Brain pericyte (primary cell): Measurements from ENCODE around the gene PRSS56.
"Not testable (repeated sequence)": the region's sequence is repeated elsewhere in the genome, so short reads cannot be mapped to it uniquely, and the experiment has no call there.

Experiments used
- DNase-seq: peaks from one replicate; pipeline ENCODE4 v3.0.0-alpha.2; 2012; ENCODE audit warnings: low read depth, low spot score

PRSS56 gene

DNA sequence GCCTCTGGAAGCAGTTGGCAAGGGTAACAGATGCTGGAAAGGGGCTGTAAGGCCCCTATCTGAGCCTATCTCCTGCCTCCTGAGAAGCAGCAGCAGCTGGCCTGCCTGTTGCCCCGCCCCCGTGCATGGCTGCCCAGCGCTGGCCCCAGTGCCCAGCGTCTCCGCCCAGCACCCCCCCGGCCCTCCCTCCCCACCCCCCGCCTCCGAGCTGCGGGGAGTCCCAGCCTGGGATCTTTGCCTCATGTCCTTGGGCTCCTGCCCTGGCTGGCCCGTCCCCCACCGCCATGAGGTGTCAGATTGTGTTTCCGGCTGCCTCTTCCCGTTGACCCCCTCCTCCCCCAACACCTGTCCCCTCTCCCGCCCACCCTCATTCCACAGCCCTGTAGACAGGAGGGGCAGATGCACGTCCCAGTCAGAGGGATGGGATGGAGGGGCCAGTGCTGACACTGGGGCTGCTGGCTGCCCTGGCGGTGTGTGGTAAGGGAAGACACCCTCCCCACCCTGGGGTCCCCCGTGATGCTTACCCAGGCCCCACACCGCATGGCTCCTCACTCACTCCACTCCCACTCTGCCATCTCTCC is 5.7 kb downstream of the PRSS56 start, which contains the start of gene CHRND:
Gene CHRND, plus strand, starts transcription at position 370 of the 581 bp plus-strand sequence. Its CDS starts 56 bp downstream, at position 426.
- no peak for DNase-seq

DNA sequence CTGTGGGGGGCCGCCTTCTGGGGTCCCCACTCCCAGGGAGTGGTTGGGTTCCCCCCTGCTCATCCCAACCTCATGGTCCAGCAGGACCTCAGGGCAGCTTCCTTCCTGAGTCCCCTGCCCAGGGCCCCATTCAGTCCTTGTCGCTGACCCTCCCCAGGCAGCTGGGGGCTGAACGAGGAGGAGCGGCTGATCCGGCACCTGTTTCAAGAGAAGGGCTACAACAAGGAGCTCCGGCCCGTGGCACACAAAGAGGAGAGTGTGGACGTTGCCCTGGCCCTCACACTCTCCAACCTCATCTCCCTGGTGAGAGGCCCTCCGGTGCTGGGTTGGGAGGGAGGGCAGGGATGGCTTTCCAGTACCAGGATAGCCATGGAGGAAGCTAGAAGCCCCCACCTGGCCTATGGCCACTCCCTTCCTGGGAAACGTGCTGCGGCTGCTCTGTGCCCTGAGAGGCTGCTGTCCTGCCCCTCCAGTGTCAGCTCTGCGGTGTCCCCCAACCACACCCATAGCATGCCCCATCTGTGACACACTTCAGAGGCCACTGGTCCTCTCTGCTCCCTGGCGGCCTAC is 6.3 kb downstream of the PRSS56 start:
- no peak for DNase-seq

DNA sequence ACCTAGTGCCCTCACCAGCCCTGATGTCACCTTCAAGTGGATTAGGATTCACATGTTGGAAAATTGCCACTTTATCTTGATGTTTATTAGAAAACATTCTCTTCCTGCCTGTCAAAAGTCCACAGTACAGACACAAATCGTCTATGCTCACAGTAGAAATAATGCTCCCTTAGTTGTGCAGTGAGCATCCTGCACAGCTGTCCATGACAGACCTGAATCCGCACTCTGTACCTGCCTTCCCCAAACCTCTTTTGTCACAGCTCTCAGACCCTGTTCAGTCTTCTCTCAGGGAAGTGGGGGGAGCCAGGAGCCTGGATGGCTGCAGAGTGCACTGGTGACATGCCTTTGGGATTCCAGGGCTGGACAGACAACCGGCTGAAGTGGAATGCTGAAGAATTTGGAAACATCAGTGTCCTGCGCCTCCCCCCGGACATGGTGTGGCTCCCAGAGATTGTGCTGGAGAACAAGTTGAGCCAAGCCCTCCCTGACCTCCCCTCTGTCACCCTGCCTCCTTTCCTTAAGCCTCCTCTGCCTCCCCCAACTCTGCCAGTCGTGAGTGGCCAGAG is 7.8 kb downstream of the PRSS56 start:
- no peak for DNase-seq

DNA sequence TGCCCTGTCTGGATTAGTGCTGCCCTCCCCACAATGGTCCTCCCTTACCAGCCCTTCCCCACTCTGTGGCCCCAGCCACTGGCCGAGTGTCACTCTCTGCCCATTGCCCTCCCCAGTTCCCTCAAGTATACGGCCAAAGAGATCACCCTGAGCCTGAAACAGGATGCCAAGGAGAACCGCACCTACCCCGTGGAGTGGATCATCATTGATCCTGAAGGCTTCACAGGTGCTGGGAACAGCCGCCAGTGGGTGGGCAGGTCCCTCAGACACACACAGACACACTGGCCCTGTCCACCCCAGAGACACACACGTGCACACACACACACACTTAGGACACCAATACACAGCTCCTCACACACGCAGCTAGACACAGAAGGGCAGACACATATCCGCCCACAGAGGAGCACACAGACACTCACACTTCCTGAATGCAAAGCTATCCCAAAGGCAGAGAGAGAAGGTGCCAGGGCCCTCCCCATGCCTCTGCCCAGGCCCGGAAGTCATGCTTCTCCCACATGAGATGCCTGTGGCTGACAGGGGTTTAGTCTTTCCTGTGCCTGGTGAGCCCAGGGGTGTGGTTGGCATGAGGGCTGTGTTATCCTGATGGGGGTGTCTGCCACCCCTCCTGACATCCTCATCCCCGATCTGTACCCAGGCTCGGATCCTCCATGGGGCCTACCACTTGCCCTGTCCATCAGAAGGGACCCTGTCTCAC is 8.7 kb downstream of the PRSS56 start:
- no peak for DNase-seq

- no peak for DNase-seq
Measured at GRCh38 chr2:232529806-232530547, 9.8 kb downstream of the PRSS56 start.

DNA sequence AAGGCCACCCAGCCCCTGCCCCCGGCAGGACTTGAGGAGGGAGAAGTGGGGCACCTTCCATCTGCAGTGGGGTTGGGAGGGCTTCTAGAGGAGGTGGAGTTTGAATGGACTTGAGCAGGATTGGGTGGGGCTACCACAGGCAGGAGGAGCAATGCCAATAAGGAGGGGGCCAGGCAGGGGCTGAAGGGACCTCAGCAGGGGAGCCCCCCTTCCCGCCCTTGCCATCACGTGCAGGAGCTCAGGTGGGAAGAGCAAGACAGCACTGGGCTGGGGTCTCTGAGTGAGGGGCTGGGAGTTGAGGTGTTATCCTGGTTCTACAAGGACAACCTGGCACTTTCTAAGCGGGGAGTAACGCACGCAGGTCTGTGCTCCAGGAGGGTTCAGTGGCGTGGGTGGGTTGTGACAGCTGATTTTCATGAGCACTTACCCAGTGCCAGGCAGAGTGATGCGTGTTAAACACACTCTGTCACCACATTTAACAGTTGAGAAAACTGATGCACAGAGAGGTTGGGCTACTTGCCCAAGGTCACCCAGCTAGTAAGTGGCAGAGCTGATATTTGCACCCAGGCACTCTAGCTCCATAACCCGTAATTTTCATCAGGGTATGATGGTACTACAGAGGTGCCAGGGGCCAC is 10.6 kb downstream of the PRSS56 start:
- no peak for DNase-seq

- no peak for DNase-seq
Measured at GRCh38 chr2:232532419-232532818, 12.2 kb downstream of the PRSS56 start.

DNA sequence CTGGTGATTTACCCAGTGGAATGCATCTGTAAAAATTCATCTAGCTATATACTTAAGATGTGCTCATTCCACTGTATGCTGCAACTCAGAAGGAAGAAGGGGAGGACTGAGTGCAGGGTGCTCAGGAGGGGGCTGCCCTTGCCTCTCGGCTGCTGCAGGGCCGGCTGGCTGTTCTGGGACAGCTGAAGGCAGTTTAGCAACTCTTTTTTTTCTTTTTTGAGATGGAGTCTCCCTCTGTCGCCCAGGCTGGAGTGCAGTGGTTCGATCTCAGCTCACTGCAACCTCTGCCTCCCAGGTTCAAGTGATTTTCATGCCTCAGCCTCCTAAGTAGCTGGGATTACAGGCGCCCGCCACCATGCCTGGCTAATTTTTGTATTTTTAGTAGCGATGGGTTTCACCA is 12.6 kb downstream of the PRSS56 start:
- not testable (repeated sequence) for DNase-seq

DNA sequence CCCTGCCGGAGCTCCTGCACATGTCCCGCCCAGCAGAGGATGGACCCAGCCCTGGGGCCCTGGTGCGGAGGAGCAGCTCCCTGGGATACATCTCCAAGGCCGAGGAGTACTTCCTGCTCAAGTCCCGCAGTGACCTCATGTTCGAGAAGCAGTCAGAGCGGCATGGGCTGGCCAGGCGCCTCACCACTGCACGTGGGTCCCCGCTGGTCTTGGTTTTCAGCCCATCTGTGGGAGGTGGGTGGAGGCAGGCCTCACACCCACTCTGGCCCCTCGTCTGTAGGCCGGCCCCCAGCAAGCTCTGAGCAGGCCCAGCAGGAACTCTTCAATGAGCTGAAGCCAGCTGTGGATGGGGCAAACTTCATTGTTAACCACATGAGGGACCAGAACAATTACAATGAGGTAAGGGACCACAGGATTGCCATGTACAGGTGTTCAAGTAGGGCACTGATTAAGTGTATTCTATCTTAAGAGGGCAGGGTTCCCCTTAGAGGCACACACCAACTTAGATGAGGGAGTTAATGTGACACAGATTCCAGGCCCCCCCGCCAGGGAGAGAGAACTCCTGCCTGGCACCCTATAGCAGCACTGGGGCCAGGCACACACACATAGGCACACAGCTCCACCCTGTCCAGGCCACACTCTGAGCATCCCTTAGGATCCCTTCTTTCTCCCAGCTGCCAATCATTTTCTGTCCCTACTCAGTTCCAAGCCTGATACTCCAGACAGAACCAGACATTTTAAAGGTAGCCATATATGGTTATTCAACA is 13.9 kb downstream of the PRSS56 start:
- peak; percentile 44 for DNase-seq

DNA sequence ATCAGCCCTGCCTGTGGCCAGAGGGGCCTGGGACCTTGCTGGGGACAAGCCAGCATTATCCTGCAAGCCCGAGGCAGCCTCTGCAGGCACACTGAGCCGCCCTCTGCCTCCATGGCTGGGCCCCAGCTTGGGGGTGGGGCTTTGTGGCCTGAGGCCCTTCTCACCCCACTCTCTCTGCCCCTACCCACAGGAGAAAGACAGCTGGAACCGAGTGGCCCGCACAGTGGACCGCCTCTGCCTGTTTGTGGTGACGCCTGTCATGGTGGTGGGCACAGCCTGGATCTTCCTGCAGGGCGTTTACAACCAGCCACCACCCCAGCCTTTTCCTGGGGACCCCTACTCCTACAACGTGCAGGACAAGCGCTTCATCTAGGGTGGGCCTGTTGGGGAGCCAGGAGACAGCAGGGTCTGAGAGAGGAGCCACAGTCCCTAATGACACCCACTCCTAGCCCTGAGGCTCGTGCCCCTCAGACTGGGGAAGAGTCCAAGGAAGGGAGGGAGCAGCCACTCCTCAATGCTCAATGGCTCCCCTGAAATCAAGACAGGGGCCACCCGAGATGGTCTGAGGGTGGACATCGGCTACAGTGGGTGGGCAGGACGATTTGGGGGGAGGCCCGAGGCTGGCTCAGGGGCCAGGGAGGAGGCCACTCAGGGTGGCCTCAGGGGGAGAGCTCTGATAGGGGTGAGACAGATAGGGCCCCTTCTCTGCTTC is 14.9 kb downstream of the PRSS56 start:
- DNase-seq, result no peak

DNA sequence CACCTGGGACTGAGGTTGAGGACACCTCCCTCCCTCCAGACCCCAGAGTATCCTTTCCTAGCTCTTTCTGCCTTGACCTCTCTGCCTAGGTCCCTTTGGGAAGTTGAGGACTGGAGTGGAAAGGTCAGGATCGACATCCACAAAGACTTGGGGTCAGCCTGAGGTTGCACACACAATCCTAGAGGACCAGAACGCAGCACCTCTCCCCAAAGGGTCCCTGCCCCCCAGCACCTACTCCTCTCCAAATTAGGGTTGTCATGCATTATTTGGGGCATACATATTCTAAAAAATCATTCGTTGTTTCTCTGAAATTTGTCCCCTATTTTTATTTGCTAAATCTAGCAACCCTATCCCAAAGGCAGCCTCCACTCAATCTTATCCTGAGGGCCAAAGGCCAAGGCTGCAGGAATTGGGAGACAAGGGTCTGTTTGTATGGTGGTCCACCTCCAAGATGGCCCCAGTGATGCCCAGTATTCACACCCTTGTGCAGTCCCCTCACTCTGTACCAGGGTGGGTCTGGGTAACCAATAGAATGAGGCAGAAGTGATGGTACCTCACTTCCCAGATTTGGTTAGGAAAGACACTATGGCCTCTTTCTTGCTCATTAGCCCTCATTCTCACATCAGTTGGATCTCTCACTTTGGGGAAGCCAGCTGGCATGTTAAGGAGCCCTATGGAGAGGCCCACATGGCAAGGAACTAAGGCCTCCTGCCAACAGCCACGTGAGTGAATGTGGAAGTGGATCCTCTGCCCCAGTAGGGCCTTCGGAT is 15.8 kb downstream of the PRSS56 start:
- DNase-seq, result no peak

DNA sequence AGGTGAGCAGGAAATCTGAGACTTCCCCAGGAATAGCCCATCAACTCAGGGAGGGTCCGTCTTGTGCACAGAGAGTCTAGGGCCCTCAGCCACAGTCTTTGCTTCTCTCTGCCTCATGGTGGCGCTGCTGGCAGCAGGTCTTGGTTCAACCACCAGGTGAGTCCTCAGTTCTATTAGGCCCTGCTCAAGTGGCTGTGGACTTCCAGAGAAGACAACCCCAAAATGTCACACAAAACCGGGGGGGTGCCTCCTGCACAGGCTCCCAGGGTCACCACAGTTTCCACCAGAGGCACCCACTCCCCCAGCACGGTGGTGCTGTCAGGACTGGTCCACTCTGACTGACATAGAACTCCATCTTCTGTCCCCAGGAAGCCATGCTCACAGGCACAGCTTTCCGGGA is 16.9 kb downstream of the PRSS56 start:
- DNase-seq, result no peak

- DNase-seq, result no peak
Measured at GRCh38 chr2:232537499-232537898, 17.3 kb downstream of the PRSS56 start.

- no peak for DNase-seq
Measured at GRCh38 chr2:232538671-232539070, 18.5 kb downstream of the PRSS56 start.

GRCh38 chr2:232539298-232540231 is 19.4 kb downstream of the PRSS56 start, which contains the start of gene CHRNG:
CHRNG (plus strand) TSS chr2:232539692; CDS start chr2:232539748, 56 bp downstream.
- no peak for DNase-seq

DNA sequence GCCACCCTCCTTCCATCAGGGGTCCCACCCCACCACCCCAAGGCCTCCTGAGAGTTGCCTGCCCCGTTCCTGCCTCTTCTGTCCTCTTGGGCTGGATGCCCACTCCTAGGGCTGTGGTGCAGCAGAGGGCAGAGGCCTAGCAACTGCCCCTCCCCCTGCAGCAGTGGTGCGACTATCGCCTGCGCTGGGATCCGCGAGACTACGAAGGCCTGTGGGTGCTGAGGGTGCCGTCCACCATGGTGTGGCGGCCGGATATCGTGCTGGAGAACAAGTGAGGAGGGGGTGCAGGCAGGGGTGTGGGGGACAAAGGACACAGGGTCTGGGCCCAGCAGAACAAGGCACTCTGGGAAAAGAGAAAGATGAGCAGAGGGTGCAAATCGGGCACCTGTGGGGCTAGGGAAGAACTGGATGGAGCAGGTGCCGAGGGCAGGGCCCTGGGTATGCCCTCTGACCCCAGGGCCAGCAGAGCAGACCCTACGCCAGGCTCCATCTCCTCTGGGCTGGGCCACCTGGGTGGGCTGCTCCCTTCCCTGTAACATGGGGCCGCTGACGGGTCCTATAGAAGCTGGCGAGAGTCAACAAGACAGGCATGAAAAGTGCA is 20.4 kb downstream of the PRSS56 start:
- no peak for DNase-seq

DNA sequence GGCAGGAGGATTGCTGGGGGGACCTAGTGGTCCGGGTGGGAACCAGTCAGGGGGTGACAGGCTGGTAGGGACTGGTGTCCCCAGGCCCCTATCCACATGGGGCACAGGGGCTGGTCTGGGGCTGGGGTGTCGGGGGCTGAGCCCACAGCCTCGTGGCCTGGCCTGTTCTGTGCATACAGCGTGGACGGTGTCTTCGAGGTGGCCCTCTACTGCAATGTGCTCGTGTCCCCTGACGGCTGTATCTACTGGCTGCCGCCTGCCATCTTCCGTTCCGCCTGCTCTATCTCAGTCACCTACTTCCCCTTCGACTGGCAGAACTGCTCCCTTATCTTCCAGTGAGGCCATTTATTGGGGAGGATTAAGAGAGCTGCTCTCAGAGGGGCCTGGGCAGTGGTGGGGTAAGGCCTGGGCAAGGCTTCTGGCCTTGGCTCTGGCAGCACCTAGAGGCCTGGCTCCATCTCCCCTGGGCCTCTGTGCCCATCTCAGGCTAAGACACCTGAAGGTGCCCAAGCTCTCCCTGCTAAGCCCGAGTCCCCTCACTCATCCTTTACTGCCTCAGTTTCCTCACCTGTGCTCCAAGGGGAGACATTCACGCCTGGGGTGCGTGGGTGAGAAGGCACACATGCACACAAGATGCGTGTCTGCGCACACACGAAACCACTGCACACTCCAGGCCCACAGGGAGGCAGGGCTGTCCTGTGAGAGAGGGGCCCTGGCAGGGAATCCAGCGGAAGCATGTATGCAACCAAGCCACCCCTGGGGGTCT is 21.2 kb downstream of the PRSS56 start:
- no peak for DNase-seq
